Measurements from ENCODE around the gene ATP9A. TPM values are rescaled to one million over a fixed set of nuclear protein-coding genes. Genes with fewer than 3 reads are reported as not detected.

The ATP9A gene
- total and polyA plus RNA-seq, 4 donors = 2.4 to 16.7 (median 9.9) TPM

DNA sequence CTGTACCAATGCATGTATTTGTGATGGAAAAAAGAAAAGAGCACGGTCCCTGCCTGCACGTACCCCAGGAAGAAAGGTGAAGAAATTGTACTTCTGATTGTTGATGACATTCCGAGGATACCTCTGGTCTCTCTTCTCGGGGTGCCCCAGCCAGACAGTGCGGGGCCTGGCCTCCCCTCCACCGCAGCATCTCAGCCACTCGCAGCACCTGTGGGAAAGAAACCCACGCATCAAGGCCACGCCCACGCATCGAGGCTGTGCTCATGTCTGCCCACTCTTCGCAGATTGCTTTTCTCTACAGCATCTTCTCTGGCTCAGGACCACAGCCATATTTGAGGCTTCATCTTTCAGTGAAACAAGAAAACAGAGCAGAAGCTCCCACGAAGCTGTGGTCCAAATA is 38.4 kb downstream of the ATP9A start:
- no peaks in the 10 kb centered on the region for H3K4me1 ChIP-seq (ENCODE audit: control insufficient read depth in 4 of 4, insufficient read depth in 4 of 4, low read length in 3 of 4)

DNA sequence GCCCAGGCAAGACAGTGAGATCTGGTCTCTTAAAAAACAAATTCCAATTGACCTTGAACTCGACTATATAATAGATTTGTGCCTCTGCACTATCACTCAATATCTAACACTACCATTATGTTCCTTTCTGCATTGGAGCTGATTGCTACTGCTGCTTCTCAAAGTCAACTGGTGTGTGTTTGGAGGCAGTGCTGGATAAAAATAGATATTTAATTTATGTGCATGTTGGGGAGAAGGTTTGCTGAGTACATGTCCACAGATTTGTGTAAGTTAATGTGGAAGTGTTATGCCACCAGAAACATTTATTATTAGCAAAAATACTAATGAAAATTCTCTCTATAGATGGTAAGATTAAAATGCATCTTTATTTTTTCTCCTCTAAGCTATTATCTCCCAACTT is 39.5 kb downstream of the ATP9A start:
- H3K4me1 ChIP-seq (ENCODE audit: control insufficient read depth in 4 of 4, insufficient read depth in 4 of 4, low read length in 3 of 4) = no peaks in the 10 kb centered on the region

More for the DNA sequence above, 38.4 kb downstream of the ATP9A start:
- 96% methylated on average over 13 of the region's 13 CpGs for WGBS
- H3K4me3 ChIP-seq (ENCODE audit: low read depth in 1 of 3, low read length in 3 of 3) = no peak overlapping the region
- H3K27ac ChIP-seq (ENCODE audit: low read depth in 1 of 2, low read length in 2 of 2) = no peak overlapping the region
- no peaks in the 10 kb centered on the region for H3K27me3 ChIP-seq (ENCODE audit: control insufficient read depth in 4 of 4, insufficient read depth in 4 of 4, low read length in 3 of 4)
- no peaks in the 10 kb centered on the region for H3K9me3 ChIP-seq (ENCODE audit: control insufficient read depth in 4 of 4, low read length in 3 of 4)
- DNase-seq (ENCODE audit: low spot score) = no peak
- no peak overlapping the region for H3K9ac ChIP-seq (ENCODE audit: low read depth in 1 of 2, low read length in 2 of 2)
- TF ChIP-seq HNF4G (IDR thresholded peaks at IDR 0.05) (no peak), EGR1 (IDR thresholded peaks at IDR 0.05; ENCODE audit: low read depth in 2 of 2) (no peak), SP1 (IDR thresholded peaks at IDR 0.05) (no peak), GABPA (IDR thresholded peaks at IDR 0.05 in 1 of 2, conservative IDR thresholded peaks at IDR 0.05 in 1 of 2) (no peak), FOXA1 (IDR thresholded peaks at IDR 0.05) (no peak), JUND (IDR thresholded peaks at IDR 0.05) (no peak), RXRA (IDR thresholded peaks at IDR 0.05) (no peak), TAF1 (conservative IDR thresholded peaks at IDR 0.05) (no peak)
- TF ChIP-seq, protein P1, sequence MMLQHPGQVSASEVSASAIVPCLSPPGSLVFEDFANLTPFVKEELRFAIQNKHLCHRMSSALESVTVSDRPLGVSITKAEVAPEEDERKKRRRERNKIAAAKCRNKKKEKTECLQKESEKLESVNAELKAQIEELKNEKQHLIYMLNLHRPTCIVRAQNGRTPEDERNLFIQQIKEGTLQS (IDR thresholded peaks at IDR 0.05) = no peak
- TF ChIP-seq, protein P2, sequence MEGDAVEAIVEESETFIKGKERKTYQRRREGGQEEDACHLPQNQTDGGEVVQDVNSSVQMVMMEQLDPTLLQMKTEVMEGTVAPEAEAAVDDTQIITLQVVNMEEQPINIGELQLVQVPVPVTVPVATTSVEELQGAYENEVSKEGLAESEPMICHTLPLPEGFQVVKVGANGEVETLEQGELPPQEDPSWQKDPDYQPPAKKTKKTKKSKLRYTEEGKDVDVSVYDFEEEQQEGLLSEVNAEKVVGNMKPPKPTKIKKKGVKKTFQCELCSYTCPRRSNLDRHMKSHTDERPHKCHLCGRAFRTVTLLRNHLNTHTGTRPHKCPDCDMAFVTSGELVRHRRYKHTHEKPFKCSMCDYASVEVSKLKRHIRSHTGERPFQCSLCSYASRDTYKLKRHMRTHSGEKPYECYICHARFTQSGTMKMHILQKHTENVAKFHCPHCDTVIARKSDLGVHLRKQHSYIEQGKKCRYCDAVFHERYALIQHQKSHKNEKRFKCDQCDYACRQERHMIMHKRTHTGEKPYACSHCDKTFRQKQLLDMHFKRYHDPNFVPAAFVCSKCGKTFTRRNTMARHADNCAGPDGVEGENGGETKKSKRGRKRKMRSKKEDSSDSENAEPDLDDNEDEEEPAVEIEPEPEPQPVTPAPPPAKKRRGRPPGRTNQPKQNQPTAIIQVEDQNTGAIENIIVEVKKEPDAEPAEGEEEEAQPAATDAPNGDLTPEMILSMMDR (IDR thresholded peaks at IDR 0.05; ENCODE audit: low read depth, low read length, missing input control) = no peak
- TF ChIP-seq, protein P3, sequence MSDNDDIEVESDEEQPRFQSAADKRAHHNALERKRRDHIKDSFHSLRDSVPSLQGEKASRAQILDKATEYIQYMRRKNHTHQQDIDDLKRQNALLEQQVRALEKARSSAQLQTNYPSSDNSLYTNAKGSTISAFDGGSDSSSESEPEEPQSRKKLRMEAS (IDR thresholded peaks at IDR 0.05) = no peak
- H3K36me3 ChIP-seq (ENCODE audit: control insufficient read depth in 4 of 4, insufficient read depth in 3 of 4, low read depth in 1 of 4, low read length in 3 of 4) = peaks cover 0 to 4% (median 2%) of the 10 kb centered on the region in 4 donors

DNA sequence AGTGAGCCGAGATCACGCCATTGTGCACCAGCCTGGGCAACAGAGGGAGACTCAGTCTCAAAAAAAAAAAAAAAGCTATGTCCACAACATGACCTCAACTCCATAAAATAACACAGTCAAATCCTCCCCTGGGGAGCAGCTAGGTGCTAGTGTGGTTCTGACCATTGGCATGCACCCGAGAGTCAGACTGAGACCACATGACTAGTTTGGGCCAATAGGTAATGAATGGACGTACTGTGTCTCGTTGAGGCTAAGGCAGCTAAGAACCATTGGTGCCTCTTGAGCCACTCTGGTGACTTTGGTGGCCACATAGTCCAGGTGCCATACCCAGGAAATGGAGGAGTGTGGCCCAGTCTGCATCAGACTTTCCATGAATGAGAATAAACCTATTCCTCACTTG is 40.3 kb downstream of the ATP9A start:
- H3K4me3 ChIP-seq (ENCODE audit: low read depth in 1 of 3, low read length in 3 of 3) = no peak overlapping the region
- H3K27me3 ChIP-seq (ENCODE audit: control insufficient read depth in 4 of 4, insufficient read depth in 4 of 4, low read length in 3 of 4) = no peaks in the 10 kb centered on the region
- no peak overlapping the region for H3K27ac ChIP-seq (ENCODE audit: low read depth in 1 of 2, low read length in 2 of 2)
- 90% methylated on average over 5 of the region's 5 CpGs for WGBS
- no peak for DNase-seq (ENCODE audit: low spot score)
- H3K9ac ChIP-seq (ENCODE audit: low read depth in 1 of 2, low read length in 2 of 2) = no peak overlapping the region
- H3K9me3 ChIP-seq (ENCODE audit: control insufficient read depth in 4 of 4, low read length in 3 of 4) = no peaks in the 10 kb centered on the region
- no peaks in the 10 kb centered on the region for H3K4me1 ChIP-seq (ENCODE audit: control insufficient read depth in 4 of 4, insufficient read depth in 4 of 4, low read length in 3 of 4)
- H3K36me3 ChIP-seq (ENCODE audit: control insufficient read depth in 4 of 4, insufficient read depth in 3 of 4, low read depth in 1 of 4, low read length in 3 of 4) = peaks cover 0 to 7% (median 2%) of the 10 kb centered on the region in 4 donors
- TF ChIP-seq RXRA (IDR thresholded peaks at IDR 0.05) (no peak), GABPA (IDR thresholded peaks at IDR 0.05 in 1 of 2, conservative IDR thresholded peaks at IDR 0.05 in 1 of 2) (no peak), NR2F2 (IDR thresholded peaks at IDR 0.05) (no peak), HNF4G (IDR thresholded peaks at IDR 0.05) (no peak), JUND (IDR thresholded peaks at IDR 0.05) (no peak), FOXA1 (IDR thresholded peaks at IDR 0.05) (no peak)
- TF ChIP-seq, protein P1 (IDR thresholded peaks at IDR 0.05) = no peak
- TF ChIP-seq, protein P2 (IDR thresholded peaks at IDR 0.05; ENCODE audit: low read depth, low read length, missing input control) = no peak
- TF ChIP-seq, protein P4, sequence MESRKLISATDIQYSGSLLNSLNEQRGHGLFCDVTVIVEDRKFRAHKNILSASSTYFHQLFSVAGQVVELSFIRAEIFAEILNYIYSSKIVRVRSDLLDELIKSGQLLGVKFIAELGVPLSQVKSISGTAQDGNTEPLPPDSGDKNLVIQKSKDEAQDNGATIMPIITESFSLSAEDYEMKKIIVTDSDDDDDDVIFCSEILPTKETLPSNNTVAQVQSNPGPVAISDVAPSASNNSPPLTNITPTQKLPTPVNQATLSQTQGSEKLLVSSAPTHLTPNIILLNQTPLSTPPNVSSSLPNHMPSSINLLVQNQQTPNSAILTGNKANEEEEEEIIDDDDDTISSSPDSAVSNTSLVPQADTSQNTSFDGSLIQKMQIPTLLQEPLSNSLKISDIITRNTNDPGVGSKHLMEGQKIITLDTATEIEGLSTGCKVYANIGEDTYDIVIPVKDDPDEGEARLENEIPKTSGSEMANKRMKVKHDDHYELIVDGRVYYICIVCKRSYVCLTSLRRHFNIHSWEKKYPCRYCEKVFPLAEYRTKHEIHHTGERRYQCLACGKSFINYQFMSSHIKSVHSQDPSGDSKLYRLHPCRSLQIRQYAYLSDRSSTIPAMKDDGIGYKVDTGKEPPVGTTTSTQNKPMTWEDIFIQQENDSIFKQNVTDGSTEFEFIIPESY (IDR thresholded peaks at IDR 0.05) = no peak
- TF ChIP-seq, protein P3 (IDR thresholded peaks at IDR 0.05) = no peak
- TF ChIP-seq, protein P5, sequence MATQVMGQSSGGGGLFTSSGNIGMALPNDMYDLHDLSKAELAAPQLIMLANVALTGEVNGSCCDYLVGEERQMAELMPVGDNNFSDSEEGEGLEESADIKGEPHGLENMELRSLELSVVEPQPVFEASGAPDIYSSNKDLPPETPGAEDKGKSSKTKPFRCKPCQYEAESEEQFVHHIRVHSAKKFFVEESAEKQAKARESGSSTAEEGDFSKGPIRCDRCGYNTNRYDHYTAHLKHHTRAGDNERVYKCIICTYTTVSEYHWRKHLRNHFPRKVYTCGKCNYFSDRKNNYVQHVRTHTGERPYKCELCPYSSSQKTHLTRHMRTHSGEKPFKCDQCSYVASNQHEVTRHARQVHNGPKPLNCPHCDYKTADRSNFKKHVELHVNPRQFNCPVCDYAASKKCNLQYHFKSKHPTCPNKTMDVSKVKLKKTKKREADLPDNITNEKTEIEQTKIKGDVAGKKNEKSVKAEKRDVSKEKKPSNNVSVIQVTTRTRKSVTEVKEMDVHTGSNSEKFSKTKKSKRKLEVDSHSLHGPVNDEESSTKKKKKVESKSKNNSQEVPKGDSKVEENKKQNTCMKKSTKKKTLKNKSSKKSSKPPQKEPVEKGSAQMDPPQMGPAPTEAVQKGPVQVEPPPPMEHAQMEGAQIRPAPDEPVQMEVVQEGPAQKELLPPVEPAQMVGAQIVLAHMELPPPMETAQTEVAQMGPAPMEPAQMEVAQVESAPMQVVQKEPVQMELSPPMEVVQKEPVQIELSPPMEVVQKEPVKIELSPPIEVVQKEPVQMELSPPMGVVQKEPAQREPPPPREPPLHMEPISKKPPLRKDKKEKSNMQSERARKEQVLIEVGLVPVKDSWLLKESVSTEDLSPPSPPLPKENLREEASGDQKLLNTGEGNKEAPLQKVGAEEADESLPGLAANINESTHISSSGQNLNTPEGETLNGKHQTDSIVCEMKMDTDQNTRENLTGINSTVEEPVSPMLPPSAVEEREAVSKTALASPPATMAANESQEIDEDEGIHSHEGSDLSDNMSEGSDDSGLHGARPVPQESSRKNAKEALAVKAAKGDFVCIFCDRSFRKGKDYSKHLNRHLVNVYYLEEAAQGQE (IDR thresholded peaks at IDR 0.05) = no peak

More for the DNA sequence above, 39.5 kb downstream of the ATP9A start:
- H3K27me3 ChIP-seq (ENCODE audit: control insufficient read depth in 4 of 4, insufficient read depth in 4 of 4, low read length in 3 of 4) = no peaks in the 10 kb centered on the region
- no peaks in the 10 kb centered on the region for H3K9me3 ChIP-seq (ENCODE audit: control insufficient read depth in 4 of 4, low read length in 3 of 4)
- no peak overlapping the region for H3K4me3 ChIP-seq (ENCODE audit: low read depth in 1 of 3, low read length in 3 of 3)
- H3K9ac ChIP-seq (ENCODE audit: low read depth in 1 of 2, low read length in 2 of 2) = no peak overlapping the region
- H3K36me3 ChIP-seq (ENCODE audit: control insufficient read depth in 4 of 4, insufficient read depth in 3 of 4, low read depth in 1 of 4, low read length in 3 of 4) = peaks cover 0 to 7% (median 2%) of the 10 kb centered on the region in 4 donors
- DNase-seq (ENCODE audit: low spot score) = no peak
- TF ChIP-seq FOXA1 (IDR thresholded peaks at IDR 0.05) (no peak), GABPA (IDR thresholded peaks at IDR 0.05 in 1 of 2, conservative IDR thresholded peaks at IDR 0.05 in 1 of 2) (no peak)
- TF ChIP-seq, protein P1 (IDR thresholded peaks at IDR 0.05) = no peak
- H3K27ac ChIP-seq (ENCODE audit: low read depth in 1 of 2, low read length in 2 of 2) = no peak overlapping the region
- WGBS = 30% methylated on average over 1 of the region's 1 CpG

All from liver (tissue), 9 donors.